NCI-H345 (cell line): Measurements from ENCODE around the gene EPHA5.
"Not testable (repeated sequence)": the region's sequence is repeated elsewhere in the genome, so short reads cannot be mapped to it uniquely, and the experiment has no call there.

ENCODE experiments used
- DNase-seq: peaks from one replicate; lab custom pipeline; 2025; lab: John Stamatoyannopoulos, UW

EPHA5 gene

GRCh38 chr4:65367306-65367705 is 303.0 kb downstream of the EPHA5 start:
- no peak for DNase-seq

DNA sequence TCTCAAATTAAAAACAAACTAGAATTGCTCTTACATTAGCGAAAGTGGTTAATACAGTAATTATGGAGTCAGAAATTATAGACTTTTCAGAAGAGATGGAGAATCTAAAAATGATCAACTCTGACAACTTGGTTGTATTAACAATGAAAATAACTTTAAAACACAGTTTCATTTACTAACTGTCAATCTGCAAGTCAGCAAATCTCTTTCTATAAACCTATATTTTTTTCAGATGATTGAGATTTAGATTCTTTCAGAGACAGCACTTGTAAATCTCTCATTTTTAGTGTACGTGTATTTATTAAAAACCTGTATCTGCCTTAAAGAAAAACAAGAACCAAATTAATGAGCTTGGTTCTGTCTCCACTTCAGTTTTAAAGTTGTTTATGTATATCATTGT is 311.4 kb downstream of the EPHA5 start:
- DNase-seq = no peak

- no peak for DNase-seq
These were observed 317.2 kb downstream of the EPHA5 start for GRCh38 chr4:65353098-65353497.

DNA sequence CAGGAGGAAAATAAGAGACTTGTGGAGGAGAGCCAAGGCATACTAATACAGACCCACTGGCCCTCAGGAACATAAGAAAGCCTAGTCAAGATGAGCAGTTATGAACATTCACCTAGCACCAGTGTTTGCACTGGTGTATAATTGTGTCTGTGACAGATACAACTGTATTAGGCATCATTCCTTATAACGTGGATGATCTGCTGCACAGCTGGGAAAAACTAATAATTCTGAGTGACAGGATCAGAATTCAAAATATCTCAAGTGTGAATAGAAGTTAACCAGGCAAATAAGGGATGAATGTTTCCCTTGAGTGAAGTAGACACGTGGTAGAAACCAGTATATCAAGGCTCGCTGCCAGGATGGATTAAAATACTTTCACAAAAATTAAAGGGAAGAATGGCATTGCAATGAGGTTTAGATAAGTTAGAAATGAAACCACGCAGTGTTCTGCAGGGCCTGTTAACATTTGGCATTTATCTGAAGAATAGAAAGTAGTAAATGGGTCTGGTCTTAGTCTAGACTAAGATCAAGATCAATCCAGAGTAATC is 325.9 kb downstream of the EPHA5 start:
- no peak for DNase-seq

DNA sequence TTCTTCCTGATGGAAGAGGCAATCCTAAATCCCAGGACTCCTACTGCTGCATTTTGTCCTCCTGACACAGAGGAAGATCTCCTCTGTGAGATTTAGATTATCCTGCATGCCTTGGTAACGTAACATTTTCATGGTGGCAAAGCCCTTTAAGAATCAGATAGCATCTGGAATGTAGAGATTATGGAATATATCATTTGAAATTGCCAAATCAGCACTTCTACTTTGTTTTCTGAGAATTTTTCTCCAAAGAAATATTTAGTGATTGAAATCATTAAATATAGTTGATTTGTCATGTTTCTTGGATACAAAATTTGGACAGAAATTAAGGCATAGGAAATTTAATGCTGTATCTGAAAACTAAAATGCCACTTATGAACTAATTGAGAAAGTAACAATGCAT is 326.9 kb downstream of the EPHA5 start:
- no peak for DNase-seq

- DNase-seq = no peak
These were observed 328.7 kb downstream of the EPHA5 start for GRCh38 chr4:65341557-65341956.

DNA sequence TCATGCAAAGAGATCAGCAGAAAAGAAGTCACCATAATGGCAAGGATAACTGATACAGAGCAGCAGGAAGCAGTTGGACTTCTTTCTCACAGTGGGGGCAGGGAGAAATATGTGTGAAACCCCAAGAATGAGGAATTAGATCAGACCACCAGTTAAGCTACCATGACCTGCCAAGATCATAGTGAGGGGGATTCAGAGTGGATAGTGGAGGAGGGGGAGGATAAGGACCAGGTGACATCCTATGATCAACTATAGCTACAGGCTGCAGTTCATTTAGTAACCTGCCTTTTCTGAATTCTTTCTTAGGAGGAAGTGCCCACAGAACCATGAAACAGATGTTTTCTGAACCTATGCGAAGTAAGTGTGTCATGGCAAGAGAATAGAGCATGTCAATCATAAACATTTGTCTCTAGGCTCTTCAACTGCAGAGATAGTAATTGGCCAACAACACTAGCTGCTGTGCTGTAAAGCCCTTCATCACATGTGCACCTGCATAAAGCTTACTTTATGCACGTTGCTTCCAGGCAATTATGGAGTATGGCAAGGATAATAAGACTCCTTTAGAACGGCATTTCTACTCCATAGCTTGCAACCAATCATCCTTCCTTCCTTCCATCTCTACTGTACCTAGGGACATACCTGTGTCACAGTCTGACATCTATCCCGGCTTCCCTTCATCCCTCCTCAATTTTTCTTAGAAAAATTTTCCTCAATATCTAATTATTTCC is 329.7 kb downstream of the EPHA5 start:
- DNase-seq = no peak

DNA sequence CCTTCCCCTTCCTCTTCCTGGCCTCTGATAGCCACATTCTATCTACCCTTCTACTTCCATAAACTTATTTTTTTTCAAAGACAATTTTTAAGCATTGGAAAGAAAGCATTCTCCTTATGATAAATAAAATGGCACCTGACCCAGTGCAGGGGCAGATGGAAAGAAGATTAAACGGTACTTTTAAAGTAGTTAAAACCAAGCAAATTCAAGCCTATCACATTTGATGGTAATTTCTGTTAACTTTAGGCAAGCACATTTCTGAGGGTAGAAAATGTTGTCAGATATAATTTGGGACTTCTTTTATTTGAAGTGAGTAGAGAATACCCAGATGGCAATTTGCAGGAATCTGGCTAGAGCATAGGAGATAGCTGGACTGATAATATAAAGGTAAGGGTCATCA is 332.9 kb downstream of the EPHA5 start:
- DNase-seq = no peak

DNA sequence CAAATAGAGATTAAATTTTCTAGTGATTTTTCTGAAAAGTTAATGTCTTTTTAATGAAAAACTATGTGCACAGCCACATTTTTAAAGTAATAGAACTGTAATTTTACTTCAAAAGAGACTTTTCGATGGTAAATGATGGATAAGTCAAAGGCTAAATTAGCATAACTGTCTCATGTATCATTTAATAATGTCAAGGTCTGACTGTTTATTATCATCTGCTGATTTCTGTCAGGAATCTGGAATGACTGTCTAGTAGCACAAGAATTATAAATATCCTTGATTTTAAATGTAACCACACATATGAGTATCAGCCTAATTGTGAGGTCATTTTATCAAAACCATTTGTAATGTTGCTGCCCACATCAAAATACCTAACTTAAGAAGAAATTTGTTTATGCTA is 333.8 kb downstream of the EPHA5 start:
- DNase-seq = no peak

GRCh38 chr4:65316534-65316933 is 353.8 kb downstream of the EPHA5 start:
- no peak for DNase-seq

- DNase-seq = no peak
These were observed 359.2 kb downstream of the EPHA5 start for GRCh38 chr4:65311120-65311519.

GRCh38 chr4:65310586-65310985 is 359.7 kb downstream of the EPHA5 start:
- DNase-seq = no peak

- not testable (repeated sequence) for DNase-seq
These were observed 361.7 kb downstream of the EPHA5 start for GRCh38 chr4:65308626-65309025.

DNA sequence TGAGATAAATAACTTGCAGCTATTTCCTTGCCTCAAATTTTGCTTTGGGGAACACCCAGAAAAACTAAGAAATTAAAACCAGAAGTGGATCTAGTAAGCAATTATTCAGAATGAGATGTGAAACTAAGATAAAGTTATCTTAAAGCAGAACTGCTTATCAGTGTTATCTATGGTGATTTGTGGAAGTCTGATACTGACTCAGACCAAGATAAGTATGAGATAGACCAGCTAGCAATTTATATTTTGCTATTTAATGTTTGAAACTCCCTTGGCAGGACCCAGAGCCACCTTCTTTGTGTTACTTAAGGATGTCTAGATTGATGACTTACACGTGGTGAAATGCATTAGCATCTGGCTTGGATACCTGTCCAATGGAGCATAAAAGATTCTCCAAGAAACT is 368.1 kb downstream of the EPHA5 start:
- no peak for DNase-seq

GRCh38 chr4:65296246-65296645 is 374.0 kb downstream of the EPHA5 start:
- DNase-seq = no peak

DNA sequence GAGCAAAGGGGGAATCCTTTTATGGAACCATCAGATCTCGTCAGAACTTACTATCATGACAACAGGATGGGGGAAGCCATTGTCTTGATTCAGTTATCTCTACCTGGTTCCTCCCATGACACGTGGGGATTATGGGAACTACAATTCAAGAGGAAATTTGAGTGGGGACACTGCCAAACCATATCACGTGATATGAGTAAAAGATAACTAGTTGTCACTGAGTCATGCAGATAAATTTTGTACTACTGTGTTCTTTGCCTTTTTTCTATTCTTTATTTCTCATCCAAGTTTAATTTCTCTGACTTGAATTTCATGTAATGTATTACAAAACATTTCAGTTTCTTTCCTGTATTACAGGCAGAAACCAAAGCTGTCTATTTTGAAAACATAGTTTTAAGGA is 383.2 kb downstream of the EPHA5 start:
- DNase-seq = no peak
